H1 (cell line): ENCODE data around the gene KIFC1. TPM values are rescaled to one million over a fixed set of nuclear protein-coding genes. Genes with fewer than 3 reads are reported as not detected.

Experiments used
- BCL11A ChIP-seq, 2 experiments: IDR thresholded peaks; one replicate each; pipeline ENCODE4 v1.6.1; 2011; ENCODE audit warnings: low read depth in 2 of 2, low read length in 2 of 2, mild to moderate bottlenecking in 2 of 2
- CBX8 ChIP-seq: fragments of 300-800, 300-1000 bp; sonication (generic); IDR thresholded peaks from 2 replicates; pipeline ENCODE4 v1.7.1; 2016; ENCODE audit warnings: low read depth, low read length, borderline replicate concordance
- FOSL1 ChIP-seq: IDR thresholded peaks from 2 replicates; pipeline ENCODE4 v1.6.1; 2011; ENCODE audit warnings: mild to moderate bottlenecking, low read depth, low read length, moderate library complexity; ENCODE audit not compliant: insufficient read depth
- GTF2F1 ChIP-seq: IDR thresholded peaks from 2 replicates; pipeline ENCODE4 v1.6.1; 2012; ENCODE audit warnings: low read depth, low read length, improper control_type of control experiment, borderline replicate concordance
- HDAC2 ChIP-seq, 2 experiments: fragments of 300-600 bp in 1 of 2; sonication (generic) in 1 of 2; IDR thresholded peaks; 2 replicates each; pipeline ENCODE4 v1.6.1; 2011 to 2012; ENCODE audit warnings: low read depth in 2 of 2, low read length in 2 of 2, mild to moderate bottlenecking in 2 of 2, moderate library complexity in 2 of 2, borderline replicate concordance in 1 of 2, inconsistent platforms in 1 of 2
- PHF8 ChIP-seq: fragments of 200-600 bp; sonication (generic); conservative IDR thresholded peaks from 2 replicates; pipeline ENCODE4 v1.7.1; 2012; ENCODE audit warnings: low read depth, mild to moderate bottlenecking, inconsistent platforms, low read length, moderate library complexity
- POU5F1 ChIP-seq: IDR thresholded peaks from 2 replicates; pipeline ENCODE4 v1.6.1; 2011; ENCODE audit warnings: low read depth, mild to moderate bottlenecking, low read length, moderate library complexity
- SP4 ChIP-seq: IDR thresholded peaks from 2 replicates; pipeline ENCODE4 v1.6.1; 2012; ENCODE audit warnings: low read length, inconsistent platforms
- SRF ChIP-seq: IDR thresholded peaks from 2 replicates; pipeline ENCODE4 v1.6.1; 2011; ENCODE audit warnings: mild to moderate bottlenecking, low read depth, low read length, moderate library complexity
- SUZ12 ChIP-seq: fragments of 200-600 bp; sonication (generic); IDR thresholded peaks from 2 replicates; pipeline ENCODE4 v1.6.1; 2012; ENCODE audit warnings: mild to moderate bottlenecking, inconsistent platforms, low read length, moderate library complexity, mixed read lengths
- TEAD4 ChIP-seq: IDR thresholded peaks from 2 replicates; pipeline ENCODE4 v1.6.1; 2012; ENCODE audit warnings: low read depth, low read length, inconsistent platforms, mixed read lengths
- polyA plus RNA-seq, 7 experiments: library from polyadenylated mRNA; depleted of rRNA in 3 of 7; stranded (reverse) in 5 of 7; unstranded in 2 of 7; fragments of >200 nt in 5 of 7; fragments of 200-250 nt in 2 of 7; gene quantifications; 1 replicate in 5 of 7; 2 replicates in 1 of 7; 4 replicates in 1 of 7; pipeline versions ENCODE4 v1.2.1 to v1.2.3, GENCODE V29; 2011 to 2013; ENCODE audit warnings: missing spikeins in 2 of 7, mixed read lengths in 2 of 7
- total RNA-seq: library from RNA; stranded (reverse); fragmentation: NEBNext Ultra II Directional; extraction: Animal tissue kit (Norgen Biotek cat#: 25700); gene quantifications from 2 replicates; pipeline ENCODE4 v1.2.1, GENCODE V29; 2021

The KIFC1 gene
- total and polyA plus RNA-seq, 2 of the 8 experiments (the other 6 are each of a cell fraction or from before 2014, with no cell fraction given): 46.6 to 64.3 TPM

DNA sequence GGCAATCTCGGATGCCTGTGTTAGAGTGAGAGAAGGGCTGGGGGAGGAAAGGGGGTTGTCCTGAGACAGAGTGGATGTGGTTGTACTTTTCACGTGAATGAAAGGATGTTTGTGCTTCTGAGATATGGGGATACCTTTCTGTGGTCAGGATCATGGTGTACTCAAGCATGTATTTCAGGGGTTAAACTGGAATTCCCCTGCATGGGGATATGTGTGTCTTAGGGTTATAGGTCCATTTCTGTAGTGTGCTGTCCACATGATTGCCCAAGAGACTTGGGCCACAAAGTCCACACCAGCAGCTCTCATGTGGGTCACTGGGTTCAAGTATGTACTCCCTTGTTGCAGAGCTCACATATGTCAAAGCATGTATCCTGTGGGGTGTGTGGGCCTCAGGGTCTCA lies 38.7 kb downstream of the KIFC1 start (continued):
- TF ChIP-seq HDAC2 (IDR thresholded peaks at IDR 0.05; ENCODE audit: borderline replicate concordance in 1 of 2, low read depth in 2 of 2, low read length in 2 of 2): no peak
- no peak for TF ChIP-seq SRF
- no peak for TF ChIP-seq CBX8
- TF ChIP-seq GTF2F1: no peak
- TF ChIP-seq SP4: no peak
- TF ChIP-seq SUZ12: no peak
- TF ChIP-seq POU5F1: no peak
- no peak for TF ChIP-seq TEAD4
- no peak for TF ChIP-seq BCL11A (IDR thresholded peaks at IDR 0.05; ENCODE audit: low read depth in 2 of 2, low read length in 2 of 2)
- no peak for TF ChIP-seq PHF8
- TF ChIP-seq FOSL1: no peak
